Measurements from ENCODE around the gene MINAR2.

DNA sequence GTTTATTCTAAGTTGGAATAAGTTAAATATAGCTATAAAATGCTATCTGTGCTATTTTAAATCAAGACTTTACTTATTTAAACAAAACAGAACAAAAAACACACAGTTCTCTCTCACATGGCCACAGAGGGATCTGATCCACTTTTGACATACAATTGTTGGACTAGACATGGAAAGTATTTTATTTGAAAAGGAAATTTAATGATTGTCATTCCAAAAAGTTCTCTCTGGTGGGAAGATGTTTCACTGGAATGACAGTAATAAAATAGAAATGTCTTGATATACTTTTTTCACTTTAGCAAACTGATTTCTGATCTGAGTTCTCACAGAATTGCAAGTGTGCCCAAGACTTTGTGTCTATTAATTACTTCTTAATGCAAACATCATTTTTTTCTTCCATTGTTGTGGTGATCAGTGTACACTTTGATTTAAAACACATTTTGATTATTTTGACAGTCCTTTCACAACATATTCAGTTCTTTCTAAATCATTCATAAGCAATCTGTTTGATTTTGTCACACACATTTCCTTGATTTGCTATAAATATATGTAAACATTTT lies 30.1 kb upstream of the MINAR2 start:
- TF ChIP-seq, protein P1, sequence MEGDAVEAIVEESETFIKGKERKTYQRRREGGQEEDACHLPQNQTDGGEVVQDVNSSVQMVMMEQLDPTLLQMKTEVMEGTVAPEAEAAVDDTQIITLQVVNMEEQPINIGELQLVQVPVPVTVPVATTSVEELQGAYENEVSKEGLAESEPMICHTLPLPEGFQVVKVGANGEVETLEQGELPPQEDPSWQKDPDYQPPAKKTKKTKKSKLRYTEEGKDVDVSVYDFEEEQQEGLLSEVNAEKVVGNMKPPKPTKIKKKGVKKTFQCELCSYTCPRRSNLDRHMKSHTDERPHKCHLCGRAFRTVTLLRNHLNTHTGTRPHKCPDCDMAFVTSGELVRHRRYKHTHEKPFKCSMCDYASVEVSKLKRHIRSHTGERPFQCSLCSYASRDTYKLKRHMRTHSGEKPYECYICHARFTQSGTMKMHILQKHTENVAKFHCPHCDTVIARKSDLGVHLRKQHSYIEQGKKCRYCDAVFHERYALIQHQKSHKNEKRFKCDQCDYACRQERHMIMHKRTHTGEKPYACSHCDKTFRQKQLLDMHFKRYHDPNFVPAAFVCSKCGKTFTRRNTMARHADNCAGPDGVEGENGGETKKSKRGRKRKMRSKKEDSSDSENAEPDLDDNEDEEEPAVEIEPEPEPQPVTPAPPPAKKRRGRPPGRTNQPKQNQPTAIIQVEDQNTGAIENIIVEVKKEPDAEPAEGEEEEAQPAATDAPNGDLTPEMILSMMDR (IDR thresholded peaks at IDR 0.05): no peak
- no peak for TF ChIP-seq POLR2A (IDR thresholded peaks at IDR 0.05)
- TF ChIP-seq EP300 (IDR thresholded peaks at IDR 0.05): no peak
